Stomach (tissue), 9 donors: ENCODE measurements around the gene IL17RC. TPM values are rescaled to one million over a fixed set of nuclear protein-coding genes. Genes with fewer than 3 reads are reported as not detected.

ENCODE experiments used
- DNase-seq, 2 donors: peaks; one replicate each; pipeline versions ENCODE4 v3.0.0 to v3.0.0-alpha.2; 2013 to 2019
- H3K27ac ChIP-seq, 5 donors: fragments of 200-600 bp in 4 of 5; sonication (generic) in 4 of 5; one replicate each; pipeline ENCODE4 v1.5.1; 2013 to 2019; ENCODE audit warnings: mild to moderate bottlenecking in 1 of 5, moderate library complexity in 1 of 5
- H3K27me3 ChIP-seq, 3 donors: fragments of 200-600 bp; sonication (generic); one replicate each; pipeline ENCODE4 v1.5.1; 2017 to 2019; ENCODE audit warnings: mixed run types in 1 of 3
- H3K36me3 ChIP-seq, 4 donors: fragments of 200-600 bp; sonication (generic); 1 replicate in 3 of 4; 2 replicates in 1 of 4; pipeline ENCODE4 v1.5.1; 2016 to 2019
- H3K4me1 ChIP-seq, 4 donors: fragments of 200-600 bp; sonication (generic); one replicate each; pipeline ENCODE4 v1.5.1; 2016 to 2019
- H3K4me3 ChIP-seq, 4 donors: fragments of 200-600 bp; sonication (generic) in 3 of 4; one replicate each; pipeline ENCODE4 v1.5.1; 2016 to 2019; ENCODE audit warnings: mild to moderate bottlenecking in 1 of 4
- H3K9me3 ChIP-seq, 4 donors: fragments of 200-600 bp; sonication (generic); one replicate each; pipeline ENCODE4 v1.5.1; 2016 to 2019
- EP300 ChIP-seq: sonication (generic); formaldehyde crosslinking; IDR thresholded peaks from one replicate; pipeline ENCODE4 v1.6.1; 2017; ENCODE audit warnings: antibody characterized with exemption
- POLR2A ChIP-seq, 4 donors: fragments of 450-650 bp; IDR thresholded peaks; one replicate each; pipeline ENCODE4 v1.6.1; 2016; ENCODE audit warnings: antibody characterized with exemption in 4 of 4, control low read depth in 2 of 4, mild to moderate bottlenecking in 1 of 4, moderate library complexity in 1 of 4
- POLR2AphosphoS5 ChIP-seq, 3 donors: sonication (generic); formaldehyde crosslinking; IDR thresholded peaks; one replicate each; pipeline ENCODE4 v1.6.1; 2016; ENCODE audit warnings: antibody characterized with exemption in 3 of 3
- WGBS, 5 donors: extraction: QIAGEN DNeasy Blood & Tissue Kit in 3 of 5; methylation state at CpG; one replicate each; pipeline versions ENCODE4 v1.1.5 to v1.1.7; 2013 to 2018; 5-methylcytosine and 5-hydroxymethylcytosine counted together
- intact Hi-C: fragments of 100-400 bp; cut with DNase I; formaldehyde crosslinking; loops from one replicate; pipeline ENCODE4 v1.15.1; 2023; ENCODE audit warnings: low total_unique reads
- polyA plus RNA-seq, 3 donors: library from polyadenylated mRNA; stranded (reverse); fragments of 200-250 nt; gene quantifications; one replicate each; pipeline ENCODE4 v1.2.3, GENCODE V29; 2013
- total RNA-seq, 5 donors: library from RNA; depleted of rRNA; stranded (reverse); fragments of >200 nt; gene quantifications; one replicate each; pipeline versions ENCODE4 v1.1.0 to v1.2.3, GENCODE V29; 2014 to 2016
- TF ChIP-seq, protein P1 (sequence below), 7 experiments: fragments of 450-650 bp in 4 of 7; fragments of 200-600 bp in 3 of 7; sonication (generic) in 3 of 7; IDR thresholded peaks; one replicate each; pipeline ENCODE4 v1.5.1; 2016 to 2019; ENCODE audit warnings: antibody characterized with exemption in 7 of 7, control low read depth in 2 of 7, mild to moderate bottlenecking in 1 of 7
- donor health status: healthy with polysubstance abuse.
- donor health status: Bipolar disorder and iron deficiency.
- donor health status: healthy.

The IL17RC gene
- total and polyA plus RNA-seq, 8 donors: 20.1 to 284 (median 33.1) TPM

DNA sequence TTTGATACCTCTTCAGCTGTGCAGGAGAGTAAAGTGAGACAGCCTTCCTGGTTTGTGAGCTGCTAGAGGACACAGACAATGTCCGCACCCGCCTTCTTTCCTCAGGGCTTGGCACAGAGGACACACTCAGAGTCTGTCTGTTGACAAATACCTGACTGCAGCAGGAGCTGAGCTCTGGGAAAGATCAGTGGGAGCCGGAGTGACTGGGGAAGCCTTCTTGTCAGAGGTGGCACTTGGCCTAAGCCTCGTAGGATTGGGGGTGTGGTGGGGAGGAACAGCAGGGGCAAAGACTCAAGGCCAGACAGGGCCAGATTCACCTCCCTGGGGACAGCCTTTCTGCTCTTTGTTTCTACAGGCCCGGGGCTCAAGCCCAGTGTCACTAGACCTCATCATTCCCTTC is 3.3 kb upstream of the IL17RC start:
- TF ChIP-seq EP300 (no peak), POLR2AphosphoS5 (IDR thresholded peaks at IDR 0.05) (no peak), POLR2A (IDR thresholded peaks at IDR 0.05) (no peak)
- TF ChIP-seq, protein P1, sequence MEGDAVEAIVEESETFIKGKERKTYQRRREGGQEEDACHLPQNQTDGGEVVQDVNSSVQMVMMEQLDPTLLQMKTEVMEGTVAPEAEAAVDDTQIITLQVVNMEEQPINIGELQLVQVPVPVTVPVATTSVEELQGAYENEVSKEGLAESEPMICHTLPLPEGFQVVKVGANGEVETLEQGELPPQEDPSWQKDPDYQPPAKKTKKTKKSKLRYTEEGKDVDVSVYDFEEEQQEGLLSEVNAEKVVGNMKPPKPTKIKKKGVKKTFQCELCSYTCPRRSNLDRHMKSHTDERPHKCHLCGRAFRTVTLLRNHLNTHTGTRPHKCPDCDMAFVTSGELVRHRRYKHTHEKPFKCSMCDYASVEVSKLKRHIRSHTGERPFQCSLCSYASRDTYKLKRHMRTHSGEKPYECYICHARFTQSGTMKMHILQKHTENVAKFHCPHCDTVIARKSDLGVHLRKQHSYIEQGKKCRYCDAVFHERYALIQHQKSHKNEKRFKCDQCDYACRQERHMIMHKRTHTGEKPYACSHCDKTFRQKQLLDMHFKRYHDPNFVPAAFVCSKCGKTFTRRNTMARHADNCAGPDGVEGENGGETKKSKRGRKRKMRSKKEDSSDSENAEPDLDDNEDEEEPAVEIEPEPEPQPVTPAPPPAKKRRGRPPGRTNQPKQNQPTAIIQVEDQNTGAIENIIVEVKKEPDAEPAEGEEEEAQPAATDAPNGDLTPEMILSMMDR (IDR thresholded peaks at IDR 0.05): no peak
- intact Hi-C loops: loop anchor here (10.0 kb wide), 1 partner anchor 69 kb away; the partner anchor contains the start of gene RPUSD3
- WGBS, 5 donors: 41 to 55% (median 45%) methylated on average over 5 of the region's 5 CpGs
- H3K4me1 ChIP-seq: peaks cover 44 to 75% (median 63%) of the 10 kb centered on the region in 4 donors
- no peaks in the 10 kb centered on the region for H3K9me3 ChIP-seq
- H3K27ac ChIP-seq: peak overlapping the region; percentile 3 to 94 (median 90)
- H3K27me3 ChIP-seq: no peaks in the 10 kb centered on the region
- no peak for DNase-seq
- H3K4me3 ChIP-seq: no peak overlapping the region
- H3K36me3 ChIP-seq: peaks cover 0 to 29% (median 19%) of the 10 kb centered on the region in 4 donors

DNA sequence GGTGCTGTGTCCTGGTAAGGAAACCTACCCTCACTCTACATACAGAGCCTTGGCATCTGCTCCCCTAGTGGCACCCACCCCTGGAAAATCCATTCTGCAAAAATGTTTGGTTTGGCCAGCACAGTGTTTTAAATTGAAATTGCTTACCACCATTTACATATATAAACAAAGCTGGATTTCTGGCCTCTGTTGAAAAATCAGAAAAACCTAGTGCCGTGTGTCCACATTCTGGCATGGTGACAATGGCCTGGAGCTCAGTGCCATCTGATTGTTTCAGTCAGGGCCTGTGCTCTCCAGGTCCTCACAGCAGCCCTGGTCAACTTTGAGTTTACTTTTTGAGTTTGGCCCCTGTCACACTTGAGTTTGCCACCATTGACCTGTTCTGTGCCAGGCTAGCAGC is 2.9 kb upstream of the IL17RC start:
- DNase-seq: peak in 1 of 2 donors; percentile 35
- intact Hi-C loops: loop anchor here (10.0 kb wide), 1 partner anchor 69 kb away; the partner anchor contains the start of gene RPUSD3
- Histone ChIP-seq H3K36me3 (peaks cover 0 to 25% (median 16%) of the 10 kb centered on the region in 4 donors), H3K4me3 (no peak overlapping the region), H3K27ac (peak overlapping the region; percentile 84 to 94 (median 90)), H3K9me3 (no peaks in the 10 kb centered on the region), H3K27me3 (no peaks in the 10 kb centered on the region), H3K4me1 (peaks cover 44 to 76% (median 64%) of the 10 kb centered on the region in 4 donors)
- whole genome bisulfite sequencing, 5 donors: 11 to 44% (median 27%) methylated on average over 1 of the region's 1 CpG
- TF ChIP-seq, protein P1 (IDR thresholded peaks at IDR 0.05): no peak
- no peak for TF ChIP-seq POLR2AphosphoS5 (IDR thresholded peaks at IDR 0.05)
- TF ChIP-seq POLR2A (IDR thresholded peaks at IDR 0.05): no peak
- TF ChIP-seq EP300: no peak

DNA sequence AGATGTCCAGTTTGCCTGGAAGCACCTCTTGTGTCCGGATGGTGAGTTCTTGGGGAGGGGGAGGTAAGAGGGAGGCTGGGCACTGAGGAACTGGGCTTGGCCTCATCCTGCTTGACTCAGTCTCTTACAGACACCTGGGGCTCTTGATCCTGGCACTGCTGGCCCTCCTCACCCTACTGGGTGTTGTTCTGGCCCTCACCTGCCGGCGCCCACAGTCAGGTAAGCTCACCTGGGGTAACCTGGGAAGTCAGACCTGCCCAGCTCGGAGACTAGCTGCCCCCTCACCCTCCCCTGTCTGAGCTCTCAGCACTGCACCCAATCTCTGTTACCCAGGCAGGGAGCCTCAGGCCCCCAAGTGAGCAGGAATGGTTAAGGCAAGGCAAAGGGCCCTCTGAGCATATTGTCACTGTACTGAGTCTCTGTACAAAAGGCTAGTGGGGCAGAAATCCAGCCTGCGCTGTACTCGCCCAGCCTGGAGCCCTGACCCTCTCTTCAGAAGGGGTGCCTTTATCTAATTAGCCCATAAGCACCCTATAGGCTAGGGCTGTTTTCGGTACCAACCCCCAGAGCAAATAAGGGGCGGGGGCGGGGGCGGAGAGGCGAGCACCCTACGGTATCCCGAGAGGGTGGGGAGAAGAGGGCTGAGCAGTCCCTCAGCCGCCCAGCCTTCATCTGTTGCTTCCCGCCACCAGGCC is 2.2 kb upstream of the IL17RC start:
- TF ChIP-seq, protein P1 (IDR thresholded peaks at IDR 0.05): peak in 1 of 7 experiments; percentile 22
- no peak for TF ChIP-seq POLR2AphosphoS5 (IDR thresholded peaks at IDR 0.05)
- Histone ChIP-seq H3K4me3 (peak overlapping the region; percentile 58 to 68 (median 63)), H3K9me3 (no peaks in the 10 kb centered on the region), H3K27ac (peak overlapping the region; percentile 84 to 94 (median 90)), H3K27me3 (no peaks in the 10 kb centered on the region), H3K4me1 (peaks cover 44 to 76% (median 64%) of the 10 kb centered on the region in 4 donors), H3K36me3 (peaks cover 0 to 20% (median 15%) of the 10 kb centered on the region in 4 donors)
- intact Hi-C loops: loop anchor here (10.0 kb wide), 1 partner anchor 70 kb away; the partner anchor contains the start of gene RPUSD3
- 5 to 36% (median 17%) methylated on average over 8 to 15 of the region's 15 CpGs for WGBS, 5 donors
- peak in 1 of 2 donors; percentile 35 for DNase-seq

DNA sequence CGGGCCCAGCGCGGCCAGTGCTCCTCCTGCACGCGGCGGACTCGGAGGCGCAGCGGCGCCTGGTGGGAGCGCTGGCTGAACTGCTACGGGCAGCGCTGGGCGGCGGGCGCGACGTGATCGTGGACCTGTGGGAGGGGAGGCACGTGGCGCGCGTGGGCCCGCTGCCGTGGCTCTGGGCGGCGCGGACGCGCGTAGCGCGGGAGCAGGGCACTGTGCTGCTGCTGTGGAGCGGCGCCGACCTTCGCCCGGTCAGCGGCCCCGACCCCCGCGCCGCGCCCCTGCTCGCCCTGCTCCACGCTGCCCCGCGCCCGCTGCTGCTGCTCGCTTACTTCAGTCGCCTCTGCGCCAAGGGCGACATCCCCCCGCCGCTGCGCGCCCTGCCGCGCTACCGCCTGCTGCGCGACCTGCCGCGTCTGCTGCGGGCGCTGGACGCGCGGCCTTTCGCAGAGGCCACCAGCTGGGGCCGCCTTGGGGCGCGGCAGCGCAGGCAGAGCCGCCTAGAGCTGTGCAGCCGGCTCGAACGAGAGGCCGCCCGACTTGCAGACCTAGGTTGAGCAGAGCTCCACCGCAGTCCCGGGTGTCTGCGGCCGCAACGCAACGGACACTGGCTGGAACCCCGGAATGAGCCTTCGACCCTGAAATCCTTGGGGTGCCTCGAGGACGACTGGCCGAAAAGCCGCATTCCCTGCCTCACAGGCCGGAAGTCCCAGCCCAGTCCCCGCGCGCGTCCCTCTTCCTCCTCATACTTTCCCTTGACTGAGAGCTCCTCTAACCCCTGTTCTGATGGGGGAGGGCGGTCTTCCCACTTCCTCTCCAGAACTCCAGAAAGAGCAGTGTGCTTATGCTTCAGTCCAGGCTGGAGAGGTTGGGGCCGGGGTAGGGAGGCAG is 1.4 kb upstream of the IL17RC start:
- 0 to 4% (median 2%) methylated on average over 46 to 99 of the region's 99 CpGs for WGBS, 5 donors
- Histone ChIP-seq H3K4me3 (peak overlapping the region; percentile 58 to 68 (median 63)), H3K36me3 (peaks cover 0 to 21% (median 21%) of the 10 kb centered on the region in 4 donors), H3K4me1 (peaks cover 44 to 76% (median 64%) of the 10 kb centered on the region in 4 donors), H3K9me3 (no peaks in the 10 kb centered on the region), H3K27ac (peak overlapping the region; percentile 84 to 94 (median 90)), H3K27me3 (no peaks in the 10 kb centered on the region)
- TF ChIP-seq POLR2A (IDR thresholded peaks at IDR 0.05) (no peak), POLR2AphosphoS5 (IDR thresholded peaks at IDR 0.05) (peak in 1 of 3 donors; percentile 49), EP300 (no peak)
- TF ChIP-seq, protein P1 (IDR thresholded peaks at IDR 0.05): peak in 3 of 7 experiments; percentile 33 to 46 (median 36)
- DNase-seq: peak; percentile 76 to 91
- intact Hi-C loops: loop anchor here (10.0 kb wide), 1 partner anchor 71 kb away; the partner anchor contains the start of gene RPUSD3
